Glutamatergic neuron (in vitro differentiated cells): ENCODE measurements around the gene WWOX. TPM values are rescaled to one million over a fixed set of nuclear protein-coding genes. Genes with fewer than 3 reads are reported as not detected.

Source experiments
- DNase-seq: peaks from one replicate; pipeline ENCODE4 v3.0.0; 2022
- H3K27ac Mint-ChIP-seq: one replicate; pipeline ENCODE4 v1.8.0; 2020; ENCODE audit warnings: mild to moderate bottlenecking, mixed read lengths, inconsistent platforms; ENCODE audit not compliant: unreplicated experiment
- H3K27me3 Mint-ChIP-seq: one replicate; pipeline ENCODE4 v1.8.0; 2020; ENCODE audit warnings: mild to moderate bottlenecking, moderate library complexity, mixed read lengths, inconsistent platforms; ENCODE audit not compliant: unreplicated experiment
- H3K36me3 Mint-ChIP-seq: one replicate; pipeline ENCODE4 v1.8.0; 2020; ENCODE audit warnings: mild to moderate bottlenecking, mixed read lengths, inconsistent platforms; ENCODE audit not compliant: unreplicated experiment
- H3K4me1 Mint-ChIP-seq: one replicate; pipeline ENCODE4 v1.8.0; 2020; ENCODE audit warnings: mild to moderate bottlenecking, low read depth, mixed read lengths, inconsistent platforms; ENCODE audit not compliant: unreplicated experiment
- H3K4me3 Mint-ChIP-seq: one replicate; pipeline ENCODE4 v1.8.0; 2020; ENCODE audit warnings: mild to moderate bottlenecking, mixed read lengths, inconsistent platforms; ENCODE audit not compliant: unreplicated experiment
- H3K9me3 Mint-ChIP-seq: one replicate; pipeline ENCODE4 v1.8.0; 2020; ENCODE audit warnings: mild to moderate bottlenecking, moderate library complexity, mixed read lengths, inconsistent platforms; ENCODE audit not compliant: unreplicated experiment
- total RNA-seq: library from RNA; stranded (reverse); fragmentation: NEBNext Ultra II Directional; extraction: Animal tissue kit (Norgen Biotek cat#: 25700); gene quantifications from one replicate; pipeline ENCODE4 v1.2.1, GENCODE V29; 2021; ENCODE audit not compliant: unreplicated experiment
- TF ChIP-seq, protein P1 (sequence below): fragments of 200-600 bp; sonication (generic); IDR thresholded peaks from one replicate; pipeline ENCODE4 v1.5.0; 2021; ENCODE audit not compliant: partially characterized antibody, unreplicated experiment

WWOX gene
- total RNA-seq, 1 donor from 2014 or later: 10.3 TPM

DNA sequence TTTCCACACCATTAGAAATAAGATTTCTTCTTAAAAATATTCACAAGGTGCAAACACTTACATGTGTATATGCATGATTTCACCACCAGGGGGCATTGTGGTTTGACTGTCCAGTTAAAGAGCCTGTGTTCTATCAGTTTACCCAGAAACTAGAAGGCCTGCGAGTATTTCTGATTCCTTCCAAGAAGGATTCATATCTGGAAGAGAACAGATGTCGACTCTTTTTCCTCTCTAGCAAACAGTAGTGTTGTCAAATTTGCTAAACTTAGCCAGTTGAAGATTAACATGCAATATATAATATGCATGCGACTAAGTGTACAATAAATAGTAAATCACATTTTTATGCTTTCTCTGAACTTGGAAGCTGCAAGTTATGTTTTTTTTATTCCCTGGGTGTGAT, 404.1 kb downstream of the WWOX start:
- no peaks in the 10 kb centered on the region for H3K4me1 Mint-ChIP-seq
- H3K27me3 Mint-ChIP-seq: no peaks in the 10 kb centered on the region
- no peaks in the 10 kb centered on the region for H3K9me3 Mint-ChIP-seq
- TF ChIP-seq, protein P1, sequence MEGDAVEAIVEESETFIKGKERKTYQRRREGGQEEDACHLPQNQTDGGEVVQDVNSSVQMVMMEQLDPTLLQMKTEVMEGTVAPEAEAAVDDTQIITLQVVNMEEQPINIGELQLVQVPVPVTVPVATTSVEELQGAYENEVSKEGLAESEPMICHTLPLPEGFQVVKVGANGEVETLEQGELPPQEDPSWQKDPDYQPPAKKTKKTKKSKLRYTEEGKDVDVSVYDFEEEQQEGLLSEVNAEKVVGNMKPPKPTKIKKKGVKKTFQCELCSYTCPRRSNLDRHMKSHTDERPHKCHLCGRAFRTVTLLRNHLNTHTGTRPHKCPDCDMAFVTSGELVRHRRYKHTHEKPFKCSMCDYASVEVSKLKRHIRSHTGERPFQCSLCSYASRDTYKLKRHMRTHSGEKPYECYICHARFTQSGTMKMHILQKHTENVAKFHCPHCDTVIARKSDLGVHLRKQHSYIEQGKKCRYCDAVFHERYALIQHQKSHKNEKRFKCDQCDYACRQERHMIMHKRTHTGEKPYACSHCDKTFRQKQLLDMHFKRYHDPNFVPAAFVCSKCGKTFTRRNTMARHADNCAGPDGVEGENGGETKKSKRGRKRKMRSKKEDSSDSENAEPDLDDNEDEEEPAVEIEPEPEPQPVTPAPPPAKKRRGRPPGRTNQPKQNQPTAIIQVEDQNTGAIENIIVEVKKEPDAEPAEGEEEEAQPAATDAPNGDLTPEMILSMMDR: peak; percentile 98
- H3K36me3 Mint-ChIP-seq: no peaks in the 10 kb centered on the region
- H3K4me3 Mint-ChIP-seq: no peak overlapping the region
- DNase-seq: peak; percentile 34
- no peak overlapping the region for H3K27ac Mint-ChIP-seq

DNA sequence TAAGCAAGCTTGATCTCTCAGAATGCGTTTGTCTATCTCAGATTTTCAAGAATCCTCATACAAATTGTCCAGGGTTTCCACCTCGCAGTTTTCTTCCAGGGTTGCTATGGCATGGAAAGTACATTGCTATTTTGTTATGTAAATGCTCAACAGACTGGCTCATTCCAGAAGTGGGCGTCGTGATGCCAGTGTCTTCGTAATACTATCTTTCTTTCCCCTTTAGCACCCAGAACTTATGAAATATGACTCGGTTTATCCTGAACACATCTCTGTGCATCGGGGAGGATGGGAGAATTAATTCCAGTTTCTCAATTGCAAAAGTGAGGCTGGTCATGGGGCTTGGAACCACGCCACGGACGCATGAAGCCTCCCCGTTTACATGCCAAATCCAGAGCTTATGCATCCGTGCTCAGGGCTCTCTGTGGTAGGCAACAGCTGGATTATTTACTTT, 405.0 kb downstream of the WWOX start:
- TF ChIP-seq, protein P1: no peak

DNA sequence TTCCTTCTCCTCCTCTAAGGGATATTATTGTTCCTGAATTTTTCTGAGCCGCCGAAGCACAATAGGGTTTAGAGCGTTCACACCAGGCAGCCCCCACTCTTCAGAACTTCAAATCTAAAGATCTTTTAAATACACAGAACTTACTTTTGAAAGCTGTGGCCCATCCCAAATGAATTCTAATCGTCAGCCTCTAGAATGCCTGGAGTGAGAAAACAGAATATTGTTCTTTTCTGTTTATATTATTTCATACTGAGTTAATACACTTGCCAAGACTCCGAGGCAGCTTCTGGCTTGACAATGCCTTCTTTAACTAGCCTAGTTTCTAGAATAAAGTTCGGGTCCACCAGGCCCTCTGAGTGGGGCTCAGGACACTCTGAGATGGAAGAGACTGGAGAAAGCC, 405.6 kb downstream of the WWOX start:
- DNase-seq: no peak
- Mint-ChIP-seq H3K36me3 (no peaks in the 10 kb centered on the region), H3K27me3 (no peaks in the 10 kb centered on the region), H3K9me3 (no peaks in the 10 kb centered on the region), H3K4me1 (no peaks in the 10 kb centered on the region), H3K4me3 (no peak overlapping the region), H3K27ac (no peak overlapping the region)
- TF ChIP-seq, protein P1: no peak

More for the DNA sequence above, 405.0 kb downstream of the WWOX start:
- Mint-ChIP-seq H3K27me3 (no peaks in the 10 kb centered on the region), H3K27ac (no peak overlapping the region), H3K36me3 (no peaks in the 10 kb centered on the region), H3K4me1 (no peaks in the 10 kb centered on the region), H3K4me3 (no peak overlapping the region), H3K9me3 (no peaks in the 10 kb centered on the region)
- DNase-seq: no peak

DNA sequence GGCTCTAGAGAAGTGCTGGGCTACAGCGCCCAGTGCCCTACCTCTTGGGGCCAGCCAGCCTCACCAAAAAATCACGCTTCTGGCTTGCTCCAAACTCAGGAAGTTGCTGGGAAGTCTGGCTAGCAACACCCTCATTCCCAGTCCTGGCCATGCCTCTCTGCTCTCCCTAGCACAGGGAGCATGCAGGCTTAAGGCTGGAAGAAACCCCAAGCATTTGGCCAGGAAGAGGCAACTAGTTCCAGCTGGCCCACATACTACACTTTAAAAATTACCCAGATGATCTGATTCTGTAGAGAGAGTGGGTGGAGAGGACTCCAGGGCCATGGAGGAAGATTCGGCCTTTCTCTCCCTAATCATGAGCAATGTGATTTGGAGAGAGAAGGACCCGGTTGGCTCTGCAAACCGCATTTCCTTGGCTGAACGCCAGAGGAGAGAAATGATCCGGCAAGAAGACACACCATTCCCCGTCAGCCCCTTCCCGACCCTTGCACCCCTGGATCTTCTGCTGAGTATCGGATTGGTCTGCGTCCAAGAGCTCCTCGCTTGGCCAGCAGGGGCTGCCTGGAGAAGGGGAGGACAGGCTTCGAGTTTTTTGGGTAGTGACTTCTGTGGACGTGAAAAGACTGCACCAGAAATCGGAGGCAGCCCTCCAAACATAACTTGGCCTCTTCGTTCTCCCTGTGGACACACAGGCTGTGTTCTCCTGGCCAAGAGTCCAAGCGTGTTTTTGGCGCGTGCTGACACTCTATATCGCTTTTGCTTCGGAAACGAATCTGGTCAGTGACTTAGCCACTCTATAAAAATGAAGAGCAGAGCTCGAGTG, 406.3 kb downstream of the WWOX start:
- H3K36me3 Mint-ChIP-seq: no peaks in the 10 kb centered on the region
- DNase-seq: no peak
- H3K4me1 Mint-ChIP-seq: no peaks in the 10 kb centered on the region
- H3K27ac Mint-ChIP-seq: no peak overlapping the region
- no peak overlapping the region for H3K4me3 Mint-ChIP-seq
- H3K27me3 Mint-ChIP-seq: no peaks in the 10 kb centered on the region
- H3K9me3 Mint-ChIP-seq: no peaks in the 10 kb centered on the region
- TF ChIP-seq, protein P1: no peak

DNA sequence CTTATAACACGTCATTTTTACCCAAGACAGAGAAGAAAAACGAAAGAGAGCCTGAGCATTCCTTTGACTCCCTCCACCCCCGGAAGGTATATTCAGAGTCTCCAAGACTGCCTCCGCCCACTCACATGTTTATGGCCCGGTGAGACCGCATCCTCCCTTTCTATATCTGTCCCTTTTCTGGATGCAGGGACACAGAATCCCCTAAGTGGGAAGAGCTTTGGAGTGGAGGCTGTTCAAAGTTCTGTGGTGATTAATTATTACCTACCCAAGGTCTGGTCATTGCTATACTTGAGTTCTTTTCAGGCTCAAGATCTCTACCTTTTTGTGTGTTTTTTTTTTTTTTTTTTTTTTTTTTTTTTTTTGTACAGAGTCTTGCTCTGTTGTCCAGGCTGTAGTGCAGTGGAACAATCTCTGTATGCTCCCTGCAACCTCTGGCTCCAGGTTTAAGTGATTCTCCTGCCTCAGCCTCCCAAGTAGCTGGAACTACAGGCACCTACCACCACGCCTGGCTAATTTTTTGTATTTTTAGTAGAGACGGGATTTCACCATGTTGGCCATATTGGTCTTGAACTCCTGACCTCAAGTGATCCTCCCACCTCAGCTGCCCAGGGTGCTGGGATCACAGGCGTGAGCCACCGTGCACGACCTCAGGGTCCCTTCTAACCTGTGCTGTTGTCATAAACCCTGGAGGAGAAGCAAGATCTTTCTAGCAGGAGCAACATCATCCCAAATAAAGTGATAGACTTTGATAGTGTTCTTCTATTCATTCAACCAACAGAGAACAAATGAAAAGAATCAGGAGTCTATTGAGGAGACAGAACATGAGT, 407.1 kb downstream of the WWOX start:
- Mint-ChIP-seq H3K9me3 (no peaks in the 10 kb centered on the region), H3K4me3 (no peak overlapping the region), H3K27ac (no peak overlapping the region), H3K27me3 (no peaks in the 10 kb centered on the region), H3K36me3 (no peaks in the 10 kb centered on the region), H3K4me1 (peaks cover 3% of the 10 kb centered on the region)
- TF ChIP-seq, protein P1: no peak
- no peak for DNase-seq
